Endothelial cell of umbilical vein (primary cell): ENCODE data around the gene SPIB. TPM values are rescaled to one million over a fixed set of nuclear protein-coding genes. Genes with fewer than 3 reads are reported as not detected.
"Not testable (repeated sequence)": the region's sequence is repeated elsewhere in the genome, so short reads cannot be mapped to it uniquely, and the experiment has no call there.

Source experiments
- BruUV-seq: library from RNA; stranded (reverse); fragments of 400-500 nt; replicated peaks from 2 replicates; lab custom pipeline; 2021; lab: Mats Ljungman, UMichigan
- CTCF ChIA-PET: fragments of 300-600, 350-600 bp; sonication (Branson Sonifier 250); formaldehyde crosslinking; loops from one replicate; lab custom pipeline; 2021; ENCODE audit warnings: antibody characterized with exemption, inconsistent platforms; lab: Charles Lee
- POLR2A ChIA-PET: fragments of 300-600, 350-600 bp; sonication (Branson Sonifier 250); formaldehyde crosslinking; loops from one replicate; lab custom pipeline; 2021; ENCODE audit warnings: antibody characterized with exemption, inconsistent platforms; lab: Charles Lee
- DNase-seq: peaks from one replicate; pipeline ENCODE4 v3.0.0-alpha.2; 2011; ENCODE audit warnings: low read depth, low spot score
- FAIRE-seq: peaks from 2 replicates; lab custom pipeline; 2011; peaks lifted over from hg19 to GRCh38; lab: Jason Lieb, UNC
- H2AFZ ChIP-seq: 2 replicates; pipeline ENCODE4 v1.6.0; 2012; ENCODE audit warnings: low read depth, low read length, control low read depth, inconsistent platforms
- H3K27ac ChIP-seq: 2 replicates; pipeline ENCODE4 v1.5.1; 2011; ENCODE audit warnings: low read depth, mild to moderate bottlenecking, control low read depth, low read length, moderate library complexity; ENCODE audit not compliant: insufficient read depth
- H3K27me3 ChIP-seq, 2 experiments: 2 replicates each; pipeline versions ENCODE4 v1.6.0 to v1.6.1; 2011; ENCODE audit warnings: low read length in 2 of 2, mixed read lengths in 1 of 2; ENCODE audit not compliant: control insufficient read depth in 2 of 2, insufficient read depth in 2 of 2
- H3K36me3 ChIP-seq, 2 experiments: 2 replicates in 1 of 2; 3 replicates in 1 of 2; pipeline ENCODE4 v1.5.1; 2011; ENCODE audit warnings: low read length in 2 of 2, mild to moderate bottlenecking in 1 of 2, moderate library complexity in 1 of 2; ENCODE audit not compliant: control insufficient read depth in 2 of 2, insufficient read depth in 2 of 2; ENCODE audit errors: extremely low read depth in 1 of 2
- H3K4me1 ChIP-seq: 3 replicates; pipeline ENCODE4 v1.5.1; 2011; ENCODE audit warnings: mild to moderate bottlenecking, low read length; ENCODE audit not compliant: control insufficient read depth, insufficient read depth; ENCODE audit errors: extremely low read depth
- H3K4me2 ChIP-seq: 2 replicates; pipeline ENCODE4 v1.6.1; 2011; ENCODE audit warnings: low read length, control low read depth, mixed read lengths; ENCODE audit not compliant: insufficient read depth
- H3K4me3 ChIP-seq, 3 experiments: fragments of 200-600 bp in 1 of 3; sonication (generic), shearing (Covaris generic) in 1 of 3; replicated peaks in 1 of 3; 2 replicates each; pipeline ENCODE4 v1.5.1; 2011 to 2016; ENCODE audit warnings: control low read depth in 3 of 3, low read length in 3 of 3, mild to moderate bottlenecking in 2 of 3, inconsistent platforms in 1 of 3, low read depth in 1 of 3, moderate library complexity in 1 of 3; ENCODE audit not compliant: insufficient read depth in 1 of 3
- H3K79me2 ChIP-seq: 2 replicates; pipeline ENCODE4 v1.6.0; 2012; ENCODE audit warnings: low read length, inconsistent platforms; ENCODE audit not compliant: control insufficient read depth, insufficient read depth
- H3K9ac ChIP-seq: replicated peaks from 2 replicates; pipeline ENCODE3; 2011; ENCODE audit warnings: low read length, control low read depth; ENCODE audit not compliant: insufficient read depth; ENCODE audit errors: extremely low read depth
- H3K9me1 ChIP-seq: replicated peaks from 3 replicates; pipeline ENCODE4 v1.6.0; 2011; ENCODE audit warnings: mild to moderate bottlenecking, low read length; ENCODE audit not compliant: control insufficient read depth, insufficient read depth; ENCODE audit errors: extremely low read depth
- H3K9me3 ChIP-seq: replicated peaks from 2 replicates; pipeline ENCODE4 v1.5.1; 2012; ENCODE audit warnings: low read length, inconsistent platforms; ENCODE audit not compliant: control insufficient read depth, insufficient read depth
- H4K20me1 ChIP-seq: replicated peaks from 2 replicates; pipeline ENCODE3; 2011; ENCODE audit warnings: mild to moderate bottlenecking, low read length; ENCODE audit not compliant: control insufficient read depth, insufficient read depth; ENCODE audit errors: extremely low read depth
- EZH2 ChIP-seq: IDR thresholded peaks from 2 replicates; pipeline ENCODE4 v1.6.1; 2012; ENCODE audit warnings: borderline replicate concordance, low read depth, mild to moderate bottlenecking, moderate library complexity, low read length, inconsistent platforms; ENCODE audit not compliant: severe bottlenecking
- FOS ChIP-seq: IDR thresholded peaks from 2 replicates; pipeline ENCODE4 v1.6.1; 2011; ENCODE audit warnings: mild to moderate bottlenecking, low read length, moderate library complexity, borderline replicate concordance; ENCODE audit not compliant: insufficient read depth
- GATA2 ChIP-seq: IDR thresholded peaks from 2 replicates; pipeline ENCODE4 v1.7.0; 2011; ENCODE audit warnings: low read depth, mild to moderate bottlenecking, moderate library complexity, mixed read lengths, low read length; ENCODE audit not compliant: insufficient read length, insufficient read depth
- JUN ChIP-seq: IDR thresholded peaks from 2 replicates; pipeline ENCODE4 v1.6.1; 2011; ENCODE audit warnings: borderline replicate concordance, low read depth; ENCODE audit not compliant: insufficient read length, insufficient read depth
- MYC ChIP-seq: IDR thresholded peaks from one replicate; pipeline ENCODE4 v1.6.1; 2011; ENCODE audit warnings: mild to moderate bottlenecking, low read depth, low read length
- POLR2A ChIP-seq: IDR thresholded peaks from 2 replicates; pipeline ENCODE4 v1.6.1; 2012; ENCODE audit warnings: low read depth, mild to moderate bottlenecking, control low read depth, low read length
- POLR2AphosphoS5 ChIP-seq: IDR thresholded peaks from 2 replicates; pipeline ENCODE4 v1.6.1; 2012; ENCODE audit warnings: low read depth, mild to moderate bottlenecking, control low read depth, low read length, moderate library complexity; ENCODE audit not compliant: insufficient read depth
- dilution Hi-C: fragments of 300-500 bp; cut with MboI; formaldehyde crosslinking; loops from one replicate; pipeline ENCODE4 v1.15.0; 2019; ENCODE audit warnings: low sequenced_read_pairs; ENCODE audit not compliant: extremely low pct_ligation_motif_present
- intact Hi-C: fragments of 100-400 bp; cut with micrococcal nuclease; formaldehyde crosslinking; loops from one replicate; pipeline ENCODE4 v1.10.0; 2022
- polyA plus RNA-seq, 4 experiments: library from polyadenylated mRNA; depleted of rRNA in 3 of 4; stranded (reverse) in 3 of 4; unstranded in 1 of 4; fragments of >200 nt; gene quantifications; 2 replicates each; pipeline versions ENCODE4 v1.2.1 to v1.2.3, GENCODE V29; 2011 to 2012; ENCODE audit warnings: missing spikeins in 1 of 4
- total RNA-seq: library from RNA; stranded (reverse); gene quantifications from 2 replicates; pipeline ENCODE4 v1.2.3, GENCODE V29; 2021
- TF ChIP-seq, protein P1 (sequence below): IDR thresholded peaks from 2 replicates; pipeline ENCODE4 v1.6.1; 2011; ENCODE audit not compliant: insufficient read depth, insufficient read length
- TF ChIP-seq, protein P2 (sequence below), 2 donors: IDR thresholded peaks; 1 replicate in 1 of 2; 2 replicates in 1 of 2; pipeline ENCODE4 v1.5.1; 2011; ENCODE audit warnings: low read length in 2 of 2, mild to moderate bottlenecking in 2 of 2, moderate library complexity in 2 of 2, control low read depth in 1 of 2, inconsistent platforms in 1 of 2, low read depth in 1 of 2; ENCODE audit not compliant: insufficient read depth in 1 of 2; ENCODE audit errors: extremely low read depth in 1 of 2

The SPIB gene
- total and polyA plus RNA-seq, 2 donors (not counting 3 experiments of a cell fraction or from before 2014, with no cell fraction given) = not detected

DNA sequence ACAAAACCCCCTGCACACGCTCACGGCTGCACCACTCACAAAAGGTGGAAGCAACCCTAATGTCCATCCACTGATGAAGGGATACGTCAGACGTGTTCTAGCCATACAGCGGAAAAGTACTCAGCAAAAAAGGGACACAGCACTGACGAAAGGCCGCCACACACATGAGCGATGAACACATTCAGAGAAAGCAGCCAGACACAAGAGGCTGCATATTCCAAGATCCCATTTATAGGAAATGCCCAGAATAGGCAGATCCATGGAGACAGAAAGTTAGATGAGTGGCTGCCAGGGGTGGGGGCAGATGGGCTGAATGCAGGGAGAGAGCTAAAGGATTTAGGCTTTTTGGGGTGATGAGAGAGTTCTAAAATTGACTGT lies 30.9 kb upstream of the SPIB start:
- H3K4me3 ChIP-seq = no peak overlapping the region
- peaks cover 16% of the 10 kb centered on the region for H3K4me1 ChIP-seq
- CTCF ChIA-PET = no interaction called here
- H4K20me1 ChIP-seq = no peaks in the 10 kb centered on the region
- intact Hi-C loops = no loop called here
- H3K36me3 ChIP-seq = no peaks in the 10 kb centered on the region
- DNase-seq (no peak), FAIRE-seq (no peak)
- no peaks in the 10 kb centered on the region for H3K9me3 ChIP-seq
- POLR2A ChIA-PET = interaction anchor here (0.6 kb wide), 1 partner anchor 496 kb away, joined by 6 read pairs; no protein-coding TSS in a partner anchor
- H3K9me1 ChIP-seq = no peaks in the 10 kb centered on the region
- BruUV-seq = no TSS peak
- H3K27ac ChIP-seq = no peak overlapping the region
- dilution Hi-C loops = no loop called here
- H3K27me3 ChIP-seq = no peaks in the 10 kb centered on the region
- H2AFZ ChIP-seq = no peak overlapping the region
- no peak overlapping the region for H3K4me2 ChIP-seq
- peaks cover 33% of the 10 kb centered on the region for H3K79me2 ChIP-seq
- H3K9ac ChIP-seq = no peak overlapping the region
- TF ChIP-seq, protein P1, sequence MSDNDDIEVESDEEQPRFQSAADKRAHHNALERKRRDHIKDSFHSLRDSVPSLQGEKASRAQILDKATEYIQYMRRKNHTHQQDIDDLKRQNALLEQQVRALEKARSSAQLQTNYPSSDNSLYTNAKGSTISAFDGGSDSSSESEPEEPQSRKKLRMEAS = no peak
- TF ChIP-seq EZH2 (no peak), FOS (no peak), POLR2AphosphoS5 (no peak), JUN (no peak), MYC (no peak), GATA2 (no peak), POLR2A (no peak)
- TF ChIP-seq, protein P2, sequence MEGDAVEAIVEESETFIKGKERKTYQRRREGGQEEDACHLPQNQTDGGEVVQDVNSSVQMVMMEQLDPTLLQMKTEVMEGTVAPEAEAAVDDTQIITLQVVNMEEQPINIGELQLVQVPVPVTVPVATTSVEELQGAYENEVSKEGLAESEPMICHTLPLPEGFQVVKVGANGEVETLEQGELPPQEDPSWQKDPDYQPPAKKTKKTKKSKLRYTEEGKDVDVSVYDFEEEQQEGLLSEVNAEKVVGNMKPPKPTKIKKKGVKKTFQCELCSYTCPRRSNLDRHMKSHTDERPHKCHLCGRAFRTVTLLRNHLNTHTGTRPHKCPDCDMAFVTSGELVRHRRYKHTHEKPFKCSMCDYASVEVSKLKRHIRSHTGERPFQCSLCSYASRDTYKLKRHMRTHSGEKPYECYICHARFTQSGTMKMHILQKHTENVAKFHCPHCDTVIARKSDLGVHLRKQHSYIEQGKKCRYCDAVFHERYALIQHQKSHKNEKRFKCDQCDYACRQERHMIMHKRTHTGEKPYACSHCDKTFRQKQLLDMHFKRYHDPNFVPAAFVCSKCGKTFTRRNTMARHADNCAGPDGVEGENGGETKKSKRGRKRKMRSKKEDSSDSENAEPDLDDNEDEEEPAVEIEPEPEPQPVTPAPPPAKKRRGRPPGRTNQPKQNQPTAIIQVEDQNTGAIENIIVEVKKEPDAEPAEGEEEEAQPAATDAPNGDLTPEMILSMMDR (IDR thresholded peaks at IDR 0.05; ENCODE audit: extremely low read depth in 1 of 2, insufficient read depth in 1 of 2, low read depth in 1 of 2, low read length in 2 of 2) = no peak

DNA sequence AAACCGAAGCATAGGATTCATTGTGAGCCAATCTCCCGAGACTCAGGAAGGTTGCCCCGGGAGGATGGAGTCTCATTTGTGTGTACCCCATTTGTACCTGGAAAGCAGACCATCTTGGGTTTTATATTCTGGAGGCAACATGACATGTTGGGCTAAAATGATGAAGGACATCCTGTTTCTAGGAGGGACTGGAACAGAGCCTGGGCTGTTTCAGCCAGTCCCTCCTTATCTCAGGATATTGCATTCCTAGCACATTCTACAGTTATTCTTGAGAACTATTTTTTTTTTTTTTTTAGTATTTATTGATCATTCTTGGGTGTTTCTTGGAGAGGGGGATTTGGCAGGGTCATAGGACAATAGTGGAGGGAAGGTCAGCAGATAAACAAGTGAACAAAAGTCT lies 28.4 kb upstream of the SPIB start:
- H3K9ac ChIP-seq, BruUV-seq, H3K27ac ChIP-seq, H3K9me1 ChIP-seq, dilution Hi-C loops, H3K4me3 ChIP-seq, H2AFZ ChIP-seq, H3K9me3 ChIP-seq, FAIRE-seq, H3K4me2 ChIP-seq, H3K27me3 ChIP-seq, intact Hi-C loops, H3K4me1 ChIP-seq, H4K20me1 ChIP-seq, H3K36me3 ChIP-seq, DNase-seq: not testable (repeated sequence)
- H3K79me2 ChIP-seq = peaks cover 31% of the 10 kb centered on the region
- CTCF ChIA-PET = interaction anchor here (1.1 to 1.6 kb wide), 2 partner anchors 14 to 22 kb away, joined by 3 read pairs; no protein-coding TSS in a partner anchor
- POLR2A ChIA-PET = interaction anchor here (0.7 kb wide), 1 partner anchor 121 kb away, joined by 3 read pairs; the partner anchor contains the start of gene JOSD2

DNA sequence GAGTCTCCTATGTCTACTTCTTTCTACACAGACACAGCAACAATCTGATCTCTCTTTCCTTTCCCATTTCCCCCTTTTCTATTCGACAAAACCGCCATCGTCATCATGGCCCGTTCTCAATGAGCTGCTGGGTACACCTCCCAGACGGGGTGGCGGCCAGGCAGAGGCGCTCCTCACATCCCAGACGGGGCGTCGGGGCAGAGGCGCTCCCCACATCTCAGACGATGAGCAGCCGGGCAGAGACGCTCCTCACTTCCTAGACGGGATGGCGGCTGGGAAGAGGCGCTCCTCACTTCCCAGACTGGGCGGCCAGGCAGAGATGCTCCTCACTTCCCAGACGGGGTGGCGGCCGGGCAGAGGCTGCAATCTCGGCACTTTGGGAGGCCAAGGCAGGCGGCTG lies 27.8 kb upstream of the SPIB start:
- H3K4me2 ChIP-seq, H3K9me3 ChIP-seq, BruUV-seq, H3K9me1 ChIP-seq, H3K4me1 ChIP-seq, H4K20me1 ChIP-seq, H3K9ac ChIP-seq, DNase-seq, dilution Hi-C loops, CTCF ChIA-PET, H3K27me3 ChIP-seq, H3K27ac ChIP-seq, intact Hi-C loops, H3K36me3 ChIP-seq, H2AFZ ChIP-seq, H3K4me3 ChIP-seq, POLR2A ChIA-PET, FAIRE-seq: not testable (repeated sequence)
- H3K79me2 ChIP-seq = peaks cover 27% of the 10 kb centered on the region
